ENCODE measurements around the gene FZR1.

GRCh38 chr19:3536429-3537100, 30.5 kb downstream of the FZR1 start:
- no peak for TF ChIP-seq CTCF (IDR thresholded peaks at IDR 0.05)
- no peak for TF ChIP-seq POLR2A (IDR thresholded peaks at IDR 0.05)
- no peak for TF ChIP-seq POLR2AphosphoS5 (IDR thresholded peaks at IDR 0.05)
- TF ChIP-seq EP300 (IDR thresholded peaks at IDR 0.05), result no peak

Data from suprapubic skin (tissue), 4 donors.